A673 (cell line): Measurements from ENCODE around the gene NOC4L. TPM values are rescaled to one million over a fixed set of nuclear protein-coding genes. Genes with fewer than 3 reads are reported as not detected.
"Not testable (repeated sequence)": the region's sequence is repeated elsewhere in the genome, so short reads cannot be mapped to it uniquely, and the experiment has no call there.

Experiments used
- BruUV-seq: library from RNA; stranded (reverse); fragments of 400-500 nt; replicated peaks from 2 replicates; lab custom pipeline; 2021; lab: Mats Ljungman, UMichigan
- CTCF ChIA-PET: fragments of 300-600 bp; sonication (Branson Sonifier 250); formaldehyde crosslinking; loops from one replicate; lab custom pipeline; 2022; ENCODE audit warnings: antibody characterized with exemption; lab: Charles Lee
- POLR2A ChIA-PET: fragments of 300-600 bp; sonication (Branson Sonifier 250); formaldehyde crosslinking; loops from one replicate; lab custom pipeline; 2022; ENCODE audit warnings: antibody characterized with exemption; ENCODE audit not compliant: low non-redundant PET; lab: Charles Lee
- DNase-seq: peaks from one replicate; pipeline ENCODE4 v3.0.0-alpha.2; 2015; ENCODE audit warnings: low spot score
- H3K27ac ChIP-seq: fragments of 200-600 bp; sonication (generic); 2 replicates; pipeline ENCODE4 v1.5.1; 2016; ENCODE audit warnings: mixed run types, low read depth, mild to moderate bottlenecking, mixed read lengths, antibody characterized with exemption, low read length; ENCODE audit not compliant: poor library complexity, severe bottlenecking
- H3K27me3 ChIP-seq: fragments of 200-600 bp; sonication (generic); replicated peaks from 2 replicates; pipeline ENCODE4 v1.6.1; 2017; ENCODE audit warnings: mixed run types, low read depth, mild to moderate bottlenecking, mixed read lengths, antibody characterized with exemption, low read length; ENCODE audit not compliant: insufficient read depth, poor library complexity
- H3K36me3 ChIP-seq: fragments of 200-600 bp; sonication (generic); 2 replicates; pipeline ENCODE4 v1.6.1; 2016; ENCODE audit warnings: mixed run types, mild to moderate bottlenecking, mixed read lengths, antibody characterized with exemption, low read length; ENCODE audit not compliant: insufficient read depth, poor library complexity, severe bottlenecking
- H3K4me1 ChIP-seq: fragments of 200-600 bp; sonication (generic); 2 replicates; pipeline ENCODE4 v1.6.1; 2017; ENCODE audit warnings: mixed run types, mild to moderate bottlenecking, mixed read lengths, antibody characterized with exemption, low read length; ENCODE audit not compliant: insufficient read depth, poor library complexity, severe bottlenecking
- H3K4me3 ChIP-seq: fragments of 200-600 bp; sonication (generic); 2 replicates; pipeline ENCODE4 v1.5.1; 2016; ENCODE audit warnings: low read depth, mixed run types, mild to moderate bottlenecking, mixed read lengths, low read length; ENCODE audit not compliant: poor library complexity, severe bottlenecking
- H3K9me3 ChIP-seq: fragments of 200-600 bp; sonication (generic); 2 replicates; pipeline ENCODE4 v1.6.1; 2016; ENCODE audit warnings: mixed run types, low read depth, mild to moderate bottlenecking, mixed read lengths, antibody characterized with exemption, low read length; ENCODE audit not compliant: poor library complexity, severe bottlenecking
- EZH2 ChIP-seq: fragments of 200-600 bp; sonication (generic); IDR thresholded peaks from 2 replicates; pipeline ENCODE4 v1.6.1; 2017; ENCODE audit warnings: borderline replicate concordance, low read depth, mild to moderate bottlenecking, mixed read lengths, antibody characterized with exemption, low read length; ENCODE audit not compliant: poor library complexity, severe bottlenecking
- intact Hi-C: fragments of 100-400 bp; cut with micrococcal nuclease; formaldehyde crosslinking; loops from one replicate; pipeline ENCODE4 v1.10.0; 2022; ENCODE audit not compliant: unreplicated experiment
- total RNA-seq: library from RNA; stranded (reverse); gene quantifications from 2 replicates; pipeline ENCODE4 v1.2.3, GENCODE V29; 2021
- TF ChIP-seq, protein P1 (sequence below): fragments of 300-800, 200-600 bp; sonication (generic); conservative IDR thresholded peaks from 2 replicates; pipeline ENCODE4 v1.5.1; 2017; ENCODE audit warnings: low read depth, mild to moderate bottlenecking, antibody characterized with exemption, low read length, moderate library complexity, mixed read lengths

Gene NOC4L
- total RNA-seq, 1 experiment from 2014 or later, result 46.9 TPM

DNA sequence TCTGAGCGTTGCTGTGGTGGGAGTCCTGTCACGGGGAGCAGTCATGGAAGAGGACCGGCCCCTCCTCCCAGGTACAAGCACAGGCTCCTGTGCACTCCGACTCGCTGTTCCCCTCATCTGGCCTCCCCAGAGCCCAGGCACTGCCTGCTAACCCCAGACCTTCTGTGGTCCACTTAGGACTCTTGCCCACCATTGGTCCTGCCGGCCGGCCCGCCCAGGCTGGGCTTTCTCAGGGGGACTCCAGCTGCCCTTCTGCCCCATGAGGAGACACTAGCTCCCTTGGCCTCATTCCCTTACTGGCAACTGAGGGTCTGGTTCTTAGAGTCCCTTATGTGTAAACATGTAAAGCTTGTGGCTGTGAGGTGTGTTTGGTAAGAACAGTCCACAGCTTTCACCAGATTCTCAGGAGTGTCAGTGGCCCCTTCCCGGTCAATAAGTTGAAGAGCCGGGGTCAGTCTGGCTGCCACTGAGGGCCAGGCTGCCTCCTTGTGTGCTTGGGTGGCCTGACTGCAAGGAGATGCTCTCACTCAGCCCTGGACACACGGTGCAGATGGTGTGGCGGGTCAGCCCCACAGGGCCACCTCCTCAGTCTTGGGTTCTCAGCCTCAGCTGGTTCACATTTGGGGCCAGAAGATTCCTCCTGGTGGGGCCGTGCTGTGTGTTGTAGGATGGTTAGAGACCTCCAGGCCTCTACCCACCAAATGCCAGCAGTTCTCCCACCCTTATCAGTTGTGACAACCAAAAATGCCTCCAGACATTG lies 43.8 kb upstream of the NOC4L start:
- no peak for DNase-seq
- H3K4me3 ChIP-seq, result no peak overlapping the region
- H3K9me3 ChIP-seq, result no peaks in the 10 kb centered on the region
- H3K4me1 ChIP-seq, result no peaks in the 10 kb centered on the region
- H3K27me3 ChIP-seq, result no peaks in the 10 kb centered on the region
- ChIA-PET CTCF (no interaction called here), POLR2A (no interaction called here)
- TF ChIP-seq EZH2, result no peak
- TF ChIP-seq, protein P1, sequence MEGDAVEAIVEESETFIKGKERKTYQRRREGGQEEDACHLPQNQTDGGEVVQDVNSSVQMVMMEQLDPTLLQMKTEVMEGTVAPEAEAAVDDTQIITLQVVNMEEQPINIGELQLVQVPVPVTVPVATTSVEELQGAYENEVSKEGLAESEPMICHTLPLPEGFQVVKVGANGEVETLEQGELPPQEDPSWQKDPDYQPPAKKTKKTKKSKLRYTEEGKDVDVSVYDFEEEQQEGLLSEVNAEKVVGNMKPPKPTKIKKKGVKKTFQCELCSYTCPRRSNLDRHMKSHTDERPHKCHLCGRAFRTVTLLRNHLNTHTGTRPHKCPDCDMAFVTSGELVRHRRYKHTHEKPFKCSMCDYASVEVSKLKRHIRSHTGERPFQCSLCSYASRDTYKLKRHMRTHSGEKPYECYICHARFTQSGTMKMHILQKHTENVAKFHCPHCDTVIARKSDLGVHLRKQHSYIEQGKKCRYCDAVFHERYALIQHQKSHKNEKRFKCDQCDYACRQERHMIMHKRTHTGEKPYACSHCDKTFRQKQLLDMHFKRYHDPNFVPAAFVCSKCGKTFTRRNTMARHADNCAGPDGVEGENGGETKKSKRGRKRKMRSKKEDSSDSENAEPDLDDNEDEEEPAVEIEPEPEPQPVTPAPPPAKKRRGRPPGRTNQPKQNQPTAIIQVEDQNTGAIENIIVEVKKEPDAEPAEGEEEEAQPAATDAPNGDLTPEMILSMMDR, result no peak
- no peaks in the 10 kb centered on the region for H3K36me3 ChIP-seq
- BruUV-seq, result no TSS peak
- H3K27ac ChIP-seq, result no peak overlapping the region
- intact Hi-C loops, result no loop called here

DNA sequence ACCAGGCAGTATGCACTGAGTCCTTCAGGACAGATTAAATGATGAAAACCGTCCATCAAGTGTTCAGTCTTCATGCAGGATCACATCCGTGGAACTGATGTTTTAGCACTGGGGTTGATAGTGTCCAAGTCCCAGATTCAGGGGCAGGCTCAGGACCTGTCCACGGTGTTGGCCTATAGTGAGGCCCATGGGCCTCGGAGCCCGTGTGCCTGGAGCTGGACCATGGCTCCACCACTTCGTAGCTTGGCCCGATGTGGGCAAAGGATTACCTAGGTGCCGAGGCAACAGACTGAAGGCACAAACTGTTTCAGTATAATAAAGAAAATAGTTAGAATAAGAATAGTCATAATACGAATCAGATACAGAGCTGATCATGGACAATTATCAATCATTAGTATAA lies 42.0 kb upstream of the NOC4L start:
- CTCF ChIA-PET, result no interaction called here
- POLR2A ChIA-PET, result no interaction called here
- BruUV-seq, result no TSS peak
- intact Hi-C loops, result no loop called here
- TF ChIP-seq EZH2, result no peak
- TF ChIP-seq, protein P1, result no peak
- Histone ChIP-seq H3K27me3 (no peaks in the 10 kb centered on the region), H3K4me1 (no peaks in the 10 kb centered on the region), H3K9me3 (no peaks in the 10 kb centered on the region), H3K27ac (no peak overlapping the region), H3K36me3 (no peaks in the 10 kb centered on the region), H3K4me3 (no peak overlapping the region)
- DNase-seq, result no peak

DNA sequence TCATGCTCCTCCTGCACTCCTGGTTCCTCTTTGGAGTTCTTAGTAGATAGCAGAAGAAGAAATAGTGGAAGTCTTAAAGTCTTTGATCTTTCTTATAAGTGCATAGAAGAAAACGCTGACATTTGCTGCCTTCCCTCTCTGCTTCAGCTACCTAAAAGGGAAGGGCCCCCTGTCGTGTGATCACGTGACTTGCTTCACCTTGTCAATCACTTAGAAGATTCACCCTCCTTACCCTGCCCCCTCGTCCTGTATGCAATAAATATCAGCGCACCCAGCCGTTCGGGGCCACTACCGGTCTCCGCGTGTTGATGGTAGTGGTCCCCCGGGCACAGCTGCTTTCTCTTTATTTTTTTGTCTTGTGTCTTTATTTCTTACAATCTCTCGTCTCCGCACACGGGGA lies 41.2 kb upstream of the NOC4L start:
- BruUV-seq, H3K27ac ChIP-seq, CTCF ChIA-PET, H3K27me3 ChIP-seq, H3K4me3 ChIP-seq, H3K9me3 ChIP-seq, intact Hi-C loops, H3K36me3 ChIP-seq, DNase-seq, POLR2A ChIA-PET, H3K4me1 ChIP-seq: not testable (repeated sequence)
